GM04504 (cell line): ENCODE measurements around the gene SRPX.

Experiments
- DNase-seq: peaks from one replicate; pipeline ENCODE4 v3.0.0-alpha.2; 2012; ENCODE audit warnings: low read depth

SRPX gene

GRCh38 chrX:38220415-38221390 lies at the start of gene SRPX:
Gene SRPX (minus strand): TSS chrX:38220871. CDS start chrX:38220792, 79 bp downstream.
- DNase-seq, result no peak

GRCh38 chrX:38268011-38268410 lies 47.3 kb upstream of the SRPX start:
- no peak for DNase-seq

- DNase-seq, result no peak
Measured at GRCh38 chrX:38262715-38263620, 42.3 kb upstream of the SRPX start.

GRCh38 chrX:38260231-38260630 lies 39.6 kb upstream of the SRPX start:
- DNase-seq, result no peak

GRCh38 chrX:38256019-38256418 lies 35.3 kb upstream of the SRPX start:
- no peak for DNase-seq

GRCh38 chrX:38249965-38250364 lies 29.3 kb upstream of the SRPX start:
- DNase-seq, result no peak

- no peak for DNase-seq
Measured at GRCh38 chrX:38247051-38247450, 26.4 kb upstream of the SRPX start.

- DNase-seq, result no peak
Measured at GRCh38 chrX:38240541-38240940, 19.9 kb upstream of the SRPX start.

GRCh38 chrX:38236901-38237615 lies 16.4 kb upstream of the SRPX start:
- DNase-seq, result no peak

- peak; percentile 42 for DNase-seq
Measured at GRCh38 chrX:38233891-38234667, 13.4 kb upstream of the SRPX start.

GRCh38 chrX:38232079-38232686 lies 11.5 kb upstream of the SRPX start:
- no peak for DNase-seq

- no peak for DNase-seq
Measured at GRCh38 chrX:38225093-38225492, 4.4 kb upstream of the SRPX start.

- no peak for DNase-seq
Measured at GRCh38 chrX:38224160-38224559, 3.5 kb upstream of the SRPX start.

GRCh38 chrX:38221391-38221929 lies 789 bp upstream of the SRPX start:
- no peak for DNase-seq

GRCh38 chrX:38220024-38220414 lies 652 bp downstream of the SRPX start:
- DNase-seq, result no peak

GRCh38 chrX:38216642-38217041 lies 4.0 kb downstream of the SRPX start:
- DNase-seq, result no peak

GRCh38 chrX:38214551-38215531 lies 5.8 kb downstream of the SRPX start:
- DNase-seq, result peak; percentile 79

GRCh38 chrX:38214044-38214443 lies 6.6 kb downstream of the SRPX start:
- DNase-seq, result no peak

GRCh38 chrX:38211891-38212635 lies 8.6 kb downstream of the SRPX start:
- DNase-seq, result no peak
